ENCODE results near the gene UBE2D4. TPM values are rescaled to one million over a fixed set of nuclear protein-coding genes. Genes with fewer than 3 reads are reported as not detected.

The UBE2D4 gene
- total and polyA plus RNA-seq, 9 of the 15 experiments (the other 6 are each of a cell fraction or from before 2014, with no cell fraction given): 3.3 to 16.2 (median 7.5) TPM

Other genes starting within 250 kb of the UBE2D4 start
Only the 7 nearest of the 11 such genes appear.
- gene BLVRA, start 167.8 kb upstream of the UBE2D4 start, total RNA-seq (2014; rRNA removed): 48.2 and 59.6 TPM in 2 replicates
- 54.4 and 54.8 TPM in 2 replicates for gene BLVRA, start 167.8 kb upstream of the UBE2D4 start, total RNA-seq (2014; rRNA removed; fragmentation: Illumina TruSeq; extraction: Trizol)
- gene BLVRA, start 167.8 kb upstream of the UBE2D4 start, total RNA-seq (2015; rRNA removed; fragmentation: Illumina TruSeq; extraction: Trizol): 48.3 and 48.5 TPM in 2 replicates
- gene BLVRA, start 167.8 kb upstream of the UBE2D4 start, total RNA-seq (2021): 50.9 and 56.6 TPM in 2 replicates
- 52.5 and 61.5 TPM in 2 replicates for gene BLVRA, start 167.8 kb upstream of the UBE2D4 start, polyA plus RNA-seq (2011; rRNA removed)
- 64.2 and 69.0 TPM in 2 replicates for gene BLVRA, start 167.8 kb upstream of the UBE2D4 start, polyA plus RNA-seq (2014; fragmentation: Illumina TruSeq; extraction: Trizol)
- gene BLVRA, start 167.8 kb upstream of the UBE2D4 start, polyA plus RNA-seq (2014; fragmentation: Nextera tagmentation; extraction: Ambion mirVana): 100 to 1,000 TPM; 125 to 147 TPM
- 77.7 and 79.7 TPM in 2 replicates for gene BLVRA, start 167.8 kb upstream of the UBE2D4 start, polyA plus RNA-seq (2014; rRNA removed)
- gene MRPS24, start 56.9 kb upstream of the UBE2D4 start, total RNA-seq (2014; rRNA removed): 197 and 210 TPM in 2 replicates
- gene MRPS24, start 56.9 kb upstream of the UBE2D4 start, total RNA-seq (2014; rRNA removed; fragmentation: Illumina TruSeq; extraction: Trizol): 111 and 125 TPM in 2 replicates
- gene MRPS24, start 56.9 kb upstream of the UBE2D4 start, total RNA-seq (2015; rRNA removed; fragmentation: Illumina TruSeq; extraction: Trizol): 152 and 163 TPM in 2 replicates
- gene MRPS24, start 56.9 kb upstream of the UBE2D4 start, total RNA-seq (2021): 214 and 225 TPM in 2 replicates
- 197 and 215 TPM in 2 replicates for gene MRPS24, start 56.9 kb upstream of the UBE2D4 start, polyA plus RNA-seq (2011; rRNA removed)
- gene MRPS24, start 56.9 kb upstream of the UBE2D4 start, polyA plus RNA-seq (2014; fragmentation: Illumina TruSeq; extraction: Trizol): 176 and 179 TPM in 2 replicates
- gene MRPS24, start 56.9 kb upstream of the UBE2D4 start, polyA plus RNA-seq (2014; fragmentation: Nextera tagmentation; extraction: Ambion mirVana): 10 to 100 TPM; 51.4 to 92.8 TPM
- 169 and 185 TPM in 2 replicates for gene MRPS24, start 56.9 kb upstream of the UBE2D4 start, polyA plus RNA-seq (2014; rRNA removed)
- gene URGCP, start 19.8 kb upstream of the UBE2D4 start, total RNA-seq (2014; rRNA removed): 17.0 and 18.4 TPM in 2 replicates
- 9.7 and 10.3 TPM in 2 replicates for gene URGCP, start 19.8 kb upstream of the UBE2D4 start, total RNA-seq (2014; rRNA removed; fragmentation: Illumina TruSeq; extraction: Trizol)
- 12.4 and 14.2 TPM in 2 replicates for gene URGCP, start 19.8 kb upstream of the UBE2D4 start, total RNA-seq (2015; rRNA removed; fragmentation: Illumina TruSeq; extraction: Trizol)
- 15.6 and 18.7 TPM in 2 replicates for gene URGCP, start 19.8 kb upstream of the UBE2D4 start, total RNA-seq (2021)
- 14.9 and 15.6 TPM in 2 replicates for gene URGCP, start 19.8 kb upstream of the UBE2D4 start, polyA plus RNA-seq (2011; rRNA removed)
- gene URGCP, start 19.8 kb upstream of the UBE2D4 start, polyA plus RNA-seq (2014; fragmentation: Illumina TruSeq; extraction: Trizol): 14.8 and 25.8 TPM in 2 replicates
- 1 to 10 TPM; 1.7 to 3.8 TPM for gene URGCP, start 19.8 kb upstream of the UBE2D4 start, polyA plus RNA-seq (2014; fragmentation: Nextera tagmentation; extraction: Ambion mirVana)
- gene URGCP, start 19.8 kb upstream of the UBE2D4 start, polyA plus RNA-seq (2014; rRNA removed): 10.7 and 12.5 TPM in 2 replicates
- gene SPDYE1, start 71.5 kb downstream of the UBE2D4 start, total RNA-seq (2014; rRNA removed): not detected in 2 replicates
- gene SPDYE1, start 71.5 kb downstream of the UBE2D4 start, total RNA-seq (2014; rRNA removed; fragmentation: Illumina TruSeq; extraction: Trizol): not detected in 2 replicates
- gene SPDYE1, start 71.5 kb downstream of the UBE2D4 start, total RNA-seq (2015; rRNA removed; fragmentation: Illumina TruSeq; extraction: Trizol): not detected in 2 replicates
- gene SPDYE1, start 71.5 kb downstream of the UBE2D4 start, total RNA-seq (2021): not detected in 2 replicates
- gene SPDYE1, start 71.5 kb downstream of the UBE2D4 start, polyA plus RNA-seq (2011; rRNA removed): not detected in 2 replicates
- gene SPDYE1, start 71.5 kb downstream of the UBE2D4 start, polyA plus RNA-seq (2014; fragmentation: Illumina TruSeq; extraction: Trizol): not detected in 2 replicates
- gene SPDYE1, start 71.5 kb downstream of the UBE2D4 start, polyA plus RNA-seq (2014; fragmentation: Nextera tagmentation; extraction: Ambion mirVana): under 1 TPM; 0.04 to 0.10 TPM
- gene SPDYE1, start 71.5 kb downstream of the UBE2D4 start, polyA plus RNA-seq (2014; rRNA removed): not detected in 2 replicates
- 61.5 and 65.1 TPM in 2 replicates for gene DBNL, start 118.3 kb downstream of the UBE2D4 start, total RNA-seq (2014; rRNA removed)
- 17.5 and 21.2 TPM in 2 replicates for gene DBNL, start 118.3 kb downstream of the UBE2D4 start, total RNA-seq (2014; rRNA removed; fragmentation: Illumina TruSeq; extraction: Trizol)
- gene DBNL, start 118.3 kb downstream of the UBE2D4 start, total RNA-seq (2015; rRNA removed; fragmentation: Illumina TruSeq; extraction: Trizol): 36.9 and 38.9 TPM in 2 replicates
- gene DBNL, start 118.3 kb downstream of the UBE2D4 start, total RNA-seq (2021): 51.5 and 57.7 TPM in 2 replicates
- 32.4 and 35.0 TPM in 2 replicates for gene DBNL, start 118.3 kb downstream of the UBE2D4 start, polyA plus RNA-seq (2011; rRNA removed)
- gene DBNL, start 118.3 kb downstream of the UBE2D4 start, polyA plus RNA-seq (2014; fragmentation: Illumina TruSeq; extraction: Trizol): 52.1 and 58.2 TPM in 2 replicates
- gene DBNL, start 118.3 kb downstream of the UBE2D4 start, polyA plus RNA-seq (2014; fragmentation: Nextera tagmentation; extraction: Ambion mirVana): 1 to 10 TPM; 1.9 to 3.7 TPM
- 47.6 and 53.0 TPM in 2 replicates for gene DBNL, start 118.3 kb downstream of the UBE2D4 start, polyA plus RNA-seq (2014; rRNA removed)
- not detected in 2 replicates for gene PGAM2, start 139.1 kb downstream of the UBE2D4 start, total RNA-seq (2014; rRNA removed)
- not detected in 2 replicates for gene PGAM2, start 139.1 kb downstream of the UBE2D4 start, total RNA-seq (2014; rRNA removed; fragmentation: Illumina TruSeq; extraction: Trizol)
- gene PGAM2, start 139.1 kb downstream of the UBE2D4 start, total RNA-seq (2015; rRNA removed; fragmentation: Illumina TruSeq; extraction: Trizol): not detected in 2 replicates
- gene PGAM2, start 139.1 kb downstream of the UBE2D4 start, total RNA-seq (2021): not detected in 2 replicates
- not detected in 2 replicates for gene PGAM2, start 139.1 kb downstream of the UBE2D4 start, polyA plus RNA-seq (2011; rRNA removed)
- gene PGAM2, start 139.1 kb downstream of the UBE2D4 start, polyA plus RNA-seq (2014; fragmentation: Illumina TruSeq; extraction: Trizol): not detected in 2 replicates
- gene PGAM2, start 139.1 kb downstream of the UBE2D4 start, polyA plus RNA-seq (2014; fragmentation: Nextera tagmentation; extraction: Ambion mirVana): not detected
- not detected in 2 replicates for gene PGAM2, start 139.1 kb downstream of the UBE2D4 start, polyA plus RNA-seq (2014; rRNA removed)
- 4.1 and 6.5 TPM in 2 replicates for gene POLM, start 156.1 kb downstream of the UBE2D4 start, total RNA-seq (2014; rRNA removed)
- gene POLM, start 156.1 kb downstream of the UBE2D4 start, total RNA-seq (2014; rRNA removed; fragmentation: Illumina TruSeq; extraction: Trizol): 1.3 and 1.9 TPM in 2 replicates
- gene POLM, start 156.1 kb downstream of the UBE2D4 start, total RNA-seq (2015; rRNA removed; fragmentation: Illumina TruSeq; extraction: Trizol): 4.2 and 4.8 TPM in 2 replicates
- 8.6 and 9.9 TPM in 2 replicates for gene POLM, start 156.1 kb downstream of the UBE2D4 start, total RNA-seq (2021)
- 4.1 and 5.7 TPM in 2 replicates for gene POLM, start 156.1 kb downstream of the UBE2D4 start, polyA plus RNA-seq (2011; rRNA removed)
- 3.6 and 4.1 TPM in 2 replicates for gene POLM, start 156.1 kb downstream of the UBE2D4 start, polyA plus RNA-seq (2014; fragmentation: Illumina TruSeq; extraction: Trizol)
- gene POLM, start 156.1 kb downstream of the UBE2D4 start, polyA plus RNA-seq (2014; fragmentation: Nextera tagmentation; extraction: Ambion mirVana): under 1 TPM; 0.51 to 0.70 TPM
- gene POLM, start 156.1 kb downstream of the UBE2D4 start, polyA plus RNA-seq (2014; rRNA removed): 5.2 and 5.9 TPM in 2 replicates